Upper lobe of left lung (tissue), 4 donors: Measurements from ENCODE around the gene S1PR4.

Source experiments
- EP300 ChIP-seq, 4 donors: sonication (generic); formaldehyde crosslinking; IDR thresholded peaks; one replicate each; pipeline ENCODE4 v1.5.1; 2017; ENCODE audit warnings: antibody characterized with exemption in 4 of 4, control low read depth in 2 of 4
- POLR2A ChIP-seq, 4 donors: fragments of 450-650 bp; IDR thresholded peaks; one replicate each; pipeline ENCODE4 v1.5.1; 2016 to 2017; ENCODE audit warnings: antibody characterized with exemption in 4 of 4, mild to moderate bottlenecking in 2 of 4
- POLR2AphosphoS5 ChIP-seq, 2 donors: sonication (generic); formaldehyde crosslinking; IDR thresholded peaks; one replicate each; pipeline ENCODE4 v1.5.1; 2017; ENCODE audit warnings: antibody characterized with exemption in 2 of 2
- TF ChIP-seq, protein P1 (sequence below), 6 experiments: fragments of 450-650 bp in 4 of 6; fragments of 200-600 bp in 2 of 6; sonication (generic) in 2 of 6; IDR thresholded peaks; one replicate each; pipeline ENCODE4 v1.5.1; 2016 to 2019; ENCODE audit warnings: antibody characterized with exemption in 6 of 6

DNA sequence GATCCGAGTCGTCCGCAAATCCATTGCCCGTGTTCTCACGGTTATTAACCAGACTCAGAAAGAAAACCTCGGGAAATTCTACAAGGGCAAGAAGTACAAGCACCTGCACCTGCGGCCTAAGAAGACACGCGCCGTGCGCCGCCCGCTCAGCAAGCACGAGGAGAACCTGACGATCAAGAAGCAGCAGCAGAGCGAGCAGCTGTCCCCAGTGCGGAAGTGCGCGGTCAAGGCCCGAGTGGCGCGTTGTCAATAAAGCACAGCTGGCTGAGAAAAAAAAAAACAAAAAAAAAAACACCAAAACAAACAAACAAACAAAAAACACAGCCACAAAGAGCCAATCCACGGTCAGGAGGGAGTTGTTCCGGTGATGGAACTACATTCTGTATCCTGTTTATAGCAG lies 47.4 kb upstream of the S1PR4 start:
- TF ChIP-seq, protein P1, sequence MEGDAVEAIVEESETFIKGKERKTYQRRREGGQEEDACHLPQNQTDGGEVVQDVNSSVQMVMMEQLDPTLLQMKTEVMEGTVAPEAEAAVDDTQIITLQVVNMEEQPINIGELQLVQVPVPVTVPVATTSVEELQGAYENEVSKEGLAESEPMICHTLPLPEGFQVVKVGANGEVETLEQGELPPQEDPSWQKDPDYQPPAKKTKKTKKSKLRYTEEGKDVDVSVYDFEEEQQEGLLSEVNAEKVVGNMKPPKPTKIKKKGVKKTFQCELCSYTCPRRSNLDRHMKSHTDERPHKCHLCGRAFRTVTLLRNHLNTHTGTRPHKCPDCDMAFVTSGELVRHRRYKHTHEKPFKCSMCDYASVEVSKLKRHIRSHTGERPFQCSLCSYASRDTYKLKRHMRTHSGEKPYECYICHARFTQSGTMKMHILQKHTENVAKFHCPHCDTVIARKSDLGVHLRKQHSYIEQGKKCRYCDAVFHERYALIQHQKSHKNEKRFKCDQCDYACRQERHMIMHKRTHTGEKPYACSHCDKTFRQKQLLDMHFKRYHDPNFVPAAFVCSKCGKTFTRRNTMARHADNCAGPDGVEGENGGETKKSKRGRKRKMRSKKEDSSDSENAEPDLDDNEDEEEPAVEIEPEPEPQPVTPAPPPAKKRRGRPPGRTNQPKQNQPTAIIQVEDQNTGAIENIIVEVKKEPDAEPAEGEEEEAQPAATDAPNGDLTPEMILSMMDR (IDR thresholded peaks at IDR 0.05) = no peak
- TF ChIP-seq POLR2A (IDR thresholded peaks at IDR 0.05) = no peak
- no peak for TF ChIP-seq EP300 (IDR thresholded peaks at IDR 0.05)
- TF ChIP-seq POLR2AphosphoS5 (IDR thresholded peaks at IDR 0.05) = no peak
